Liver (tissue), 9 donors: ENCODE results near the gene PKNOX1. TPM values are rescaled to one million over a fixed set of nuclear protein-coding genes. Genes with fewer than 3 reads are reported as not detected.

Source experiments
- DNase-seq: peaks from one replicate; pipeline ENCODE4 v3.0.0-alpha.2; 2017; ENCODE audit warnings: low spot score
- H3K27ac ChIP-seq, 2 donors: one replicate each; pipeline ENCODE4 v1.7.0; 2013; ENCODE audit warnings: inconsistent platforms in 2 of 2, low read length in 2 of 2, control low read depth in 1 of 2, low read depth in 1 of 2, mild to moderate bottlenecking in 1 of 2
- H3K27me3 ChIP-seq, 4 donors: one replicate each; pipeline versions ENCODE4 v1.6.1 to v1.7.0; 2013; ENCODE audit warnings: low read length in 3 of 4, inconsistent platforms in 1 of 4, mild to moderate bottlenecking in 1 of 4, moderate library complexity in 1 of 4; ENCODE audit not compliant: control insufficient read depth in 4 of 4, insufficient read depth in 4 of 4
- H3K36me3 ChIP-seq, 4 donors: one replicate each; pipeline versions ENCODE4 v1.6.1 to v1.7.0; 2013; ENCODE audit warnings: low read length in 3 of 4, mild to moderate bottlenecking in 3 of 4, low read depth in 1 of 4, moderate library complexity in 1 of 4; ENCODE audit not compliant: control insufficient read depth in 4 of 4, insufficient read depth in 3 of 4
- H3K4me1 ChIP-seq, 4 donors: one replicate each; pipeline versions ENCODE4 v1.6.1 to v1.7.0; 2013; ENCODE audit warnings: low read length in 3 of 4, mild to moderate bottlenecking in 3 of 4, moderate library complexity in 1 of 4; ENCODE audit not compliant: control insufficient read depth in 4 of 4, insufficient read depth in 4 of 4
- H3K4me3 ChIP-seq, 3 donors: one replicate each; pipeline versions ENCODE4 v1.6.1 to v1.7.0; 2013; ENCODE audit warnings: low read length in 3 of 3, control low read depth in 1 of 3, low read depth in 1 of 3, mild to moderate bottlenecking in 1 of 3
- H3K9ac ChIP-seq, 2 donors: one replicate each; pipeline ENCODE4 v1.7.0; 2013; ENCODE audit warnings: low read length in 2 of 2, mild to moderate bottlenecking in 2 of 2, moderate library complexity in 2 of 2, control low read depth in 1 of 2, low read depth in 1 of 2
- H3K9me3 ChIP-seq, 4 donors: one replicate each; pipeline versions ENCODE4 v1.6.1 to v1.7.0; 2013; ENCODE audit warnings: low read length in 3 of 4; ENCODE audit not compliant: control insufficient read depth in 4 of 4
- EGR1 ChIP-seq, 2 donors: IDR thresholded peaks; 2 replicates each; pipeline ENCODE4 v1.6.1; 2016 to 2018; ENCODE audit warnings: antibody characterized with exemption in 2 of 2, low read depth in 2 of 2
- FOXA1 ChIP-seq: IDR thresholded peaks from 2 replicates; pipeline ENCODE4 v1.6.1; 2016; ENCODE audit warnings: antibody characterized with exemption
- FOXA2 ChIP-seq: IDR thresholded peaks from 2 replicates; pipeline ENCODE4 v1.6.1; 2016; ENCODE audit warnings: antibody characterized with exemption
- GABPA ChIP-seq, 2 donors: IDR thresholded peaks in 1 of 2; conservative IDR thresholded peaks in 1 of 2; 2 replicates each; pipeline ENCODE4 v1.6.1; 2016; ENCODE audit warnings: antibody characterized with exemption in 2 of 2, mild to moderate bottlenecking in 1 of 2, moderate library complexity in 1 of 2
- HNF4A ChIP-seq, 2 donors: conservative IDR thresholded peaks; 2 replicates each; pipeline ENCODE4 v1.6.1; 2016; ENCODE audit warnings: antibody characterized with exemption in 2 of 2, mild to moderate bottlenecking in 2 of 2
- HNF4G ChIP-seq: IDR thresholded peaks from 2 replicates; pipeline ENCODE4 v1.6.1; 2016; ENCODE audit warnings: antibody characterized with exemption
- MAX ChIP-seq: IDR thresholded peaks from 2 replicates; pipeline ENCODE4 v1.6.1; 2016; ENCODE audit warnings: antibody characterized with exemption
- NR2F2 ChIP-seq: IDR thresholded peaks from 2 replicates; pipeline ENCODE4 v1.6.1; 2016; ENCODE audit warnings: antibody characterized with exemption
- RAD21 ChIP-seq, 2 donors: IDR thresholded peaks; 2 replicates each; pipeline ENCODE4 v1.6.1; 2016; ENCODE audit warnings: antibody characterized with exemption in 2 of 2, mild to moderate bottlenecking in 2 of 2
- REST ChIP-seq: IDR thresholded peaks from 2 replicates; pipeline ENCODE4 v1.6.1; 2016; ENCODE audit warnings: antibody characterized with exemption, mild to moderate bottlenecking
- RXRA ChIP-seq, 2 donors: IDR thresholded peaks; 2 replicates each; pipeline ENCODE4 v1.6.1; 2017 to 2018; ENCODE audit warnings: antibody characterized with exemption in 2 of 2, mild to moderate bottlenecking in 1 of 2
- SP1 ChIP-seq: IDR thresholded peaks from 2 replicates; pipeline ENCODE4 v1.6.1; 2018; ENCODE audit warnings: antibody characterized with exemption, mild to moderate bottlenecking
- TAF1 ChIP-seq: conservative IDR thresholded peaks from 2 replicates; pipeline ENCODE4 v1.6.1; 2016; ENCODE audit warnings: antibody characterized with exemption, mild to moderate bottlenecking
- YY1 ChIP-seq: IDR thresholded peaks from 2 replicates; pipeline ENCODE4 v1.6.1; 2016; ENCODE audit warnings: antibody characterized with exemption, mild to moderate bottlenecking
- WGBS: extraction: QIAGEN DNeasy Blood & Tissue Kit; methylation state at CpG from one replicate; pipeline ENCODE4 v1.1.7; 2013; 5-methylcytosine and 5-hydroxymethylcytosine counted together
- polyA plus RNA-seq, 2 donors: library from polyadenylated mRNA; stranded (reverse) in 1 of 2; unstranded in 1 of 2; fragments of 200-250 nt in 1 of 2; fragments of >200 nt in 1 of 2; fragmentation: Nextera tagmentation in 1 of 2; extraction: Ambion mirVana in 1 of 2; gene quantifications; one replicate each; pipeline versions ENCODE4 v1.2.1 to v1.2.3, GENCODE V29; 2013 to 2015
- total RNA-seq, 2 donors: library from RNA; depleted of rRNA; stranded (reverse); fragments of >200 nt; gene quantifications; one replicate each; pipeline ENCODE4 v1.2.3, GENCODE V29; 2014
- TF ChIP-seq, protein P1 (sequence below): IDR thresholded peaks from 2 replicates; pipeline ENCODE4 v1.6.1; 2016; ENCODE audit warnings: antibody characterized with exemption
- TF ChIP-seq, protein P2 (sequence below): fragments of 150-350 bp; IDR thresholded peaks from 2 replicates; pipeline ENCODE4 v1.5.1; 2017; ENCODE audit warnings: improper control_type of control experiment, low read depth, low read length; ENCODE audit not compliant: missing input control
- TF ChIP-seq, protein P3 (sequence below): IDR thresholded peaks from 2 replicates; pipeline ENCODE4 v1.6.1; 2016; ENCODE audit warnings: antibody characterized with exemption
- donor health status: healthy.
- donor health status: healthy.
- donor health status: healthy.
- donor health status: healthy.
- donor health status: healthy.

Gene PKNOX1
- total and polyA plus RNA-seq, 4 donors: 2.8 to 10.3 (median 8.0) TPM

GRCh38 chr21:42964086-42964485, 10.3 kb upstream of the PKNOX1 start:
- no peak overlapping the region for H3K4me3 ChIP-seq
- no peak overlapping the region for H3K9ac ChIP-seq
- DNase-seq: no peak
- TF ChIP-seq, protein P1, sequence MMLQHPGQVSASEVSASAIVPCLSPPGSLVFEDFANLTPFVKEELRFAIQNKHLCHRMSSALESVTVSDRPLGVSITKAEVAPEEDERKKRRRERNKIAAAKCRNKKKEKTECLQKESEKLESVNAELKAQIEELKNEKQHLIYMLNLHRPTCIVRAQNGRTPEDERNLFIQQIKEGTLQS: no peak
- TF ChIP-seq FOXA1 (no peak), HNF4G (no peak), RXRA (IDR thresholded peaks at IDR 0.05) (no peak), SP1 (no peak), HNF4A (conservative IDR thresholded peaks at IDR 0.05) (no peak), EGR1 (IDR thresholded peaks at IDR 0.05; ENCODE audit: low read depth in 2 of 2) (no peak), TAF1 (no peak), NR2F2 (no peak), FOXA2 (no peak), GABPA (IDR thresholded peaks at IDR 0.05 in 1 of 2, conservative IDR thresholded peaks at IDR 0.05 in 1 of 2) (no peak), RAD21 (IDR thresholded peaks at IDR 0.05) (no peak), REST (no peak), YY1 (no peak)
- TF ChIP-seq, protein P2, sequence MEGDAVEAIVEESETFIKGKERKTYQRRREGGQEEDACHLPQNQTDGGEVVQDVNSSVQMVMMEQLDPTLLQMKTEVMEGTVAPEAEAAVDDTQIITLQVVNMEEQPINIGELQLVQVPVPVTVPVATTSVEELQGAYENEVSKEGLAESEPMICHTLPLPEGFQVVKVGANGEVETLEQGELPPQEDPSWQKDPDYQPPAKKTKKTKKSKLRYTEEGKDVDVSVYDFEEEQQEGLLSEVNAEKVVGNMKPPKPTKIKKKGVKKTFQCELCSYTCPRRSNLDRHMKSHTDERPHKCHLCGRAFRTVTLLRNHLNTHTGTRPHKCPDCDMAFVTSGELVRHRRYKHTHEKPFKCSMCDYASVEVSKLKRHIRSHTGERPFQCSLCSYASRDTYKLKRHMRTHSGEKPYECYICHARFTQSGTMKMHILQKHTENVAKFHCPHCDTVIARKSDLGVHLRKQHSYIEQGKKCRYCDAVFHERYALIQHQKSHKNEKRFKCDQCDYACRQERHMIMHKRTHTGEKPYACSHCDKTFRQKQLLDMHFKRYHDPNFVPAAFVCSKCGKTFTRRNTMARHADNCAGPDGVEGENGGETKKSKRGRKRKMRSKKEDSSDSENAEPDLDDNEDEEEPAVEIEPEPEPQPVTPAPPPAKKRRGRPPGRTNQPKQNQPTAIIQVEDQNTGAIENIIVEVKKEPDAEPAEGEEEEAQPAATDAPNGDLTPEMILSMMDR: no peak
- TF ChIP-seq, protein P3, sequence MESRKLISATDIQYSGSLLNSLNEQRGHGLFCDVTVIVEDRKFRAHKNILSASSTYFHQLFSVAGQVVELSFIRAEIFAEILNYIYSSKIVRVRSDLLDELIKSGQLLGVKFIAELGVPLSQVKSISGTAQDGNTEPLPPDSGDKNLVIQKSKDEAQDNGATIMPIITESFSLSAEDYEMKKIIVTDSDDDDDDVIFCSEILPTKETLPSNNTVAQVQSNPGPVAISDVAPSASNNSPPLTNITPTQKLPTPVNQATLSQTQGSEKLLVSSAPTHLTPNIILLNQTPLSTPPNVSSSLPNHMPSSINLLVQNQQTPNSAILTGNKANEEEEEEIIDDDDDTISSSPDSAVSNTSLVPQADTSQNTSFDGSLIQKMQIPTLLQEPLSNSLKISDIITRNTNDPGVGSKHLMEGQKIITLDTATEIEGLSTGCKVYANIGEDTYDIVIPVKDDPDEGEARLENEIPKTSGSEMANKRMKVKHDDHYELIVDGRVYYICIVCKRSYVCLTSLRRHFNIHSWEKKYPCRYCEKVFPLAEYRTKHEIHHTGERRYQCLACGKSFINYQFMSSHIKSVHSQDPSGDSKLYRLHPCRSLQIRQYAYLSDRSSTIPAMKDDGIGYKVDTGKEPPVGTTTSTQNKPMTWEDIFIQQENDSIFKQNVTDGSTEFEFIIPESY: no peak
- H3K9me3 ChIP-seq: no peaks in the 10 kb centered on the region
- H3K36me3 ChIP-seq: no peaks in the 10 kb centered on the region
- H3K27me3 ChIP-seq: no peaks in the 10 kb centered on the region
- no peaks in the 10 kb centered on the region for H3K4me1 ChIP-seq
- 96% methylated on average over 9 of the region's 9 CpGs for WGBS
- H3K27ac ChIP-seq: no peak overlapping the region

- no peaks in the 10 kb centered on the region for H3K27me3 ChIP-seq
- no peaks in the 10 kb centered on the region for H3K4me1 ChIP-seq
- no peaks in the 10 kb centered on the region for H3K36me3 ChIP-seq
- no peak overlapping the region for H3K27ac ChIP-seq
- WGBS: 96% methylated on average over 13 of the region's 13 CpGs
- DNase-seq: no peak
- H3K4me3 ChIP-seq: no peak overlapping the region
- H3K9me3 ChIP-seq: no peaks in the 10 kb centered on the region
- H3K9ac ChIP-seq: no peak overlapping the region
- TF ChIP-seq MAX (no peak), REST (no peak), TAF1 (no peak), HNF4G (no peak), YY1 (no peak), RXRA (IDR thresholded peaks at IDR 0.05) (no peak), GABPA (IDR thresholded peaks at IDR 0.05 in 1 of 2, conservative IDR thresholded peaks at IDR 0.05 in 1 of 2) (no peak), RAD21 (IDR thresholded peaks at IDR 0.05) (no peak), NR2F2 (no peak)
- TF ChIP-seq, protein P3: no peak
- TF ChIP-seq, protein P1: no peak
These were observed 9.7 kb upstream of the PKNOX1 start for GRCh38 chr21:42964546-42965210.
